ENCODE results near the gene RAPGEF3. TPM values are rescaled to one million over a fixed set of nuclear protein-coding genes. Genes with fewer than 3 reads are reported as not detected.

The RAPGEF3 gene
- total RNA-seq, 1 donor from 2014 or later, result 125 TPM

DNA sequence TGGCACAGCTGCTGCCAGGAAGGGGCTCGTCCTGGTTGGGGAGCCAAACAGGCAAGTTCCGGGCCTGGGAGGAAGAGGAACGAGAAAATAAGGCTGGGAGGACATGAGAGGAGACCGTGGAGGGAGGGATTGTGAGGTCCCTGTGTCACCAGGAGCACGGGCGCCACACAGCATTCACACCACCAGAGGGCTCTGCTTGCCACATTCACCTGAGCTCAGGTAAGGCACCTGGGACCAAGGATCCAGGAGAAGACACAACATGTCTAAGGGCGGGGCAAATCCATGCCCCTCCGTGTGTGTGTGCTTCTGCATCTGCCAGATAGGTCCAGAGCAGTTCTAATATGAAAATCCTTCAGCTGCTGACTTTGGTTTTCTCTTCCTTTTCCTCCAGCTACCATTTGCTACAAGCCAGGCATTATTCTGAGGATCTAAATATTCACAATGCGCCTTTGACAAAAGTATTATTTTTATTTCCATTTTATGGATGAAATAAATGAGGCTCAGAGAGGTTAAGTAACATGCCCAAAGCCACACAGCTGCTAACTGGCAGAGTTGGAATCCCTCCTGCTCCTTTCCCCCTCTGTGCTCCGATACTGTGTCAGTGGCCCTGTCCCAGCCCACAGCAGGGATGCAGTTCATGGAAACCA lies 14.6 kb downstream of the RAPGEF3 start:
- no peak for DNase-seq (ENCODE audit: low read depth)

DNA sequence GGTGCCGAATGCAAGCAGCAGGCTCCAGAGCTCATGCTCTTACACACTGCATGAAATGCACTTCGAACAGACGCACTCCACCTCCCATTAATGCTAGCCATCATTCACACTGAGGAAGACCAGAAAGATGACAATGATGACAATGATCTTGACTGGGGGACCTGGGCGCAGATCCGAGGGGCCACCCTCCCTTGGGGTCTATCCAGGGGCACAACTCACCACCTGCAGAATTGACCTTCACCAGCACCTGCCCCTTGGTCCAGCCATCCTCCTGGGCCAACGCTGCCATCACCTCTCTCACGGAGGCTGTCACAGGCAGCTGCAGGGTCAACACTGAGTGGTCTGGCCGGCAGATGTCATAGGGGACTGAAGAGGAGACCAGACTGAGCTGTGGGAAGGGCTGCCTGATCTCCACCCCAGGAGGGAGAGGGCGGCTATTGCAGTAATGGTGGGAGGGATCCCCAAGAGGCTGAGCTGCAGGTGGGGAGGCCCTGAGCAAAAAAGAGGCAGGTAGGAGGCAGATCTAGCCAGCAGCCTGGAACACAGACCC lies 15.3 kb downstream of the RAPGEF3 start:
- no peak for DNase-seq (ENCODE audit: low read depth)

DNA sequence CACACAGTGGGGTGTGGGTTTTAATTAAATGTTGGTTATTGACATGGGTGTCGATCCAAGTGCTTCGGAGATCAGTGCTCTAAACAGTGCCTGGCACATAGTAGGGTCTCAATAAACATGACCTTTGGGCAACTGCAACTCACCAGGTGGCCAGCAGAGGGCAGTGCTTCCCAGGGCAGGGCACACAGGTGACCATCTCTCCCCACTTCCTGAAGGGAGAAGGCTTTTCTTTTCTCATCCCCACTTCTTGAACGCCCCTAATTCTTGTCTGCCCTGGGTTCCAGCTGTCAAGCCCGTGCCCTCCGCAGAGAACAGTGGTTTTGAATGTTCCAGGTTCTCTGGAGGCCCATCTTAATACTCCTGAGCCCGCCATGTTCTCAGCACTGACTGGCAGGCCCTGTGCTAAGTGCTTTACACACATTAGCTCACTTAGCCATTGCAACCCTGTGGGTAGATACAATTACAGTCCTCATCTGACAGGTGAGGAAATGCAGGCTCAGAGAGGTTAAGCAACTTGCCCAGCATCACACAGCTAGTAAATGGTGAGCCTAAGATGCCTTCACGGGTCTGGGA lies 16.3 kb downstream of the RAPGEF3 start:
- no peak for DNase-seq (ENCODE audit: low read depth)

DNA sequence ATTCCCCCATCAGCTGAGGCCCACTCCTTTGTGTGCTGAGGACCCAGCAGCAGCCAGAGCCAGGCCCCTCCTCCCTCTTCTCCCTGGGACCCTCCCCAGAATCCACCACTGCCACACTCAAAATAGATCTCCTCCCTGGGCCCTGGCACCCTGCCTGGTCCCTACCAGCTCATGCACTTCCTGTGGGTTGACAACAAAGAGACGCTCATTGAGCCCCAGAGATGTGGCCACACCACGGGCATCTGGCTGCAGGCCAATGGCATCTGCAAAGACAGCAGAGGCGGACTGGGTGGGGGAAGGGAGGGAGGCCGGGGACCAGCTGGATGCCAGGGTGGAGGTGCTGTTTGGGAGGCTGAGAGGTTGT lies 17.4 kb downstream of the RAPGEF3 start:
- DNase-seq (ENCODE audit: low read depth), result peak; percentile 78

DNA sequence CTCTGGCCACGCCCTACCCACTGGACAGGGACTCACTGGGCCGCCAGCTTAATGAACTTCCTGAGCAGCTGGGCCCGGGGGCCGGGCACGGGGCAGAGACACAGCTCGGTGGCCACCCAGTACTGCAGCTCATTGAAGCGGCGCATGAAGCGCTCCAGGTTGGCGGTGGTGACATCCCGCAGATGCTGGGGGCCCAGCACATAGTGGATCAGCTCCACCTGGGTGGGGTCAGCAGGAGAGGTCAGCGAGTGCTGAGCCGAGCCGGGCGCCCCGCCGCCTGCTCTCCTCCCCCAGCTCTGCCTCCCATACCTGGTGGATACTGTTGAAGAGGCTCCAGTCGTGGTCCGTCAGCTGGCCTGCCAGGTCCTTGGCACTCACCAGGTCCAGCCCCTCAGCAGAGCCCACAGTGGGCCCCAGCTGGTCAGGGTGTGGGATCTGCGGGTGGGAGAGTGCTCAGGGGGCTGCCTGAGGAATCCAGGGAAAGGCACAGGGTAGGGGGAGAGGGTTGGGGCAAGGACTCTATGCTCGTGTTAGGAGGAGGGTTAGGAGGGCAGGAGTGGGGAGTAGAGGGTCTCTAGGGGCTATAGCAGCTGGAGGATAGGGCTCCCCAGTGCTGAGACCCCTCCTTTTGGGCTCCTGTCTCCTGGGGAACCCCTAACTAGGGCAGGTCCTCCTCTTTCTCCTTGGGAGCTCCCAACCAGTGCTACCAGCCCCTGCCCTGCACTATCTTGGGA lies 17.9 kb downstream of the RAPGEF3 start:
- DNase-seq (ENCODE audit: low read depth), result no peak

DNA sequence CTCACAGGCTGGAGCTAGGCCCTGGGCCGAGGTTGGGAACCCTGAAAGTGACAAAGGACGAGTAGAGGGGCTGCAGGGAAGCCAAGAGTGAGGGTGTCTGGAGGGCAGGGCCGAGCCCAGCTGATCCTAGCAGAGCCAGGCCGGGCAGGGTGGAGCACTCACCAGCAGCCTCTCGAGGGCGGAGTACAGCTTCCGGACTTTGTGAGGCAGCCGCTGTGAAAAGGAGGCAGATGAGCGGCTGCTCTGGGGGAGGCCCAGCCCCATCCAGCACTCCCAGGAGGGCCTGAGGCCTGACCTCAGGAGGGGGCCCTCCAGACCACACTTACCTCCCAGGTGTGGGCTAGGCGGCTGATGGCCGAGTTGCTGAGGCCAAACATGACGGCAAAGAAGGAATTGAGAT lies 18.7 kb downstream of the RAPGEF3 start:
- no peak for DNase-seq (ENCODE audit: low read depth)

DNA sequence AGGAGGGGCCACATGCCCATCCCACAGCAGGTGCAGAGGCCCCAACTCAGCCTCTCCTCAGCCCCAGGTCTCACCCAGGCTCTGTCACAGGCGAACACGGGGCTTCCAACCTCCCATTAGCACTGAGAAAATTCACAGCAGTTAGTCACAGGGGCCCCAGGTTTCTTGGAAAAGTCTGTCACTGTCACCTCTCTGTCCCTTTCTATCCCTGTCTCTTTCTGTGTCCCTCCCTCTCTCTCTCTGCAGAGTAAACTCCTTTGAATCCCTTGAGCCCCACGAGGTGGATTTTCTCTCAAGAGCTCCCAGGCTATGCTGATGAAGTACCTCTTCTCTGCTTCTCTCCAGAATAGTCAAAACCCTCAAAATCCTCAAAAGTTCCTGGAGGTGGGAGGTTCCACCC lies 19.4 kb downstream of the RAPGEF3 start:
- no peak for DNase-seq (ENCODE audit: low read depth)

DNA sequence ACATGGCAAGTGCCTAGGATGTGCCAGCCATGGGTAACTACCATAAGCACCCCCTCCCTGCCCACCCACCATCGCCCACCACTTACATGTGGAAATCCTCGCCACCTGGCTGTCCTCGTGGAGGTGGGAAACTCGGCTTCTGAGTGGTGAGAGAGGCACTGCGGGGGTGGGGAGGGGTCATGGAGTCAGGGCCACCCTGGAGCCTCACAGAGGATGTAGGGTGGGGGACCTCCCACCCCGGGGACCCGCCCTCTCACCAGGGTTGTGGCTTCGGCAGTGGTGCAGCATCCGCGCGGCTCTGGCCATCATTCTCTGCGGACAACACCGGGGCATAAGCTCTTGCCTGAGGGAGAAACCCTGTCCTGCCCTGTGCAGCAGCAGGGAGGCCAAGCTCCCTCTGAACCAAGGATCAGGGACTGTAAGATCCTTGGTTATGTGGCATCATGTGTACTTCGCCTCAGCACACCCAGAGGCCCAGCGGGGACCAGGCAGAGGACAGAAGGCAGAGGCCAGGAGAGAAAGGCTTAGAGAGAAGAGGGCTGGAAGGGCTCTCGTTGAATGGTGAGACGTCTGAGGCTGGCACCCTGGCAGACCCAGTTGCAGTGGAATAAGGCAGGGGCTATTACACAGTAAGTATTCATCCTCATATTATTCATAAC lies 20.6 kb downstream of the RAPGEF3 start:
- no peak for DNase-seq (ENCODE audit: low read depth)

DNA sequence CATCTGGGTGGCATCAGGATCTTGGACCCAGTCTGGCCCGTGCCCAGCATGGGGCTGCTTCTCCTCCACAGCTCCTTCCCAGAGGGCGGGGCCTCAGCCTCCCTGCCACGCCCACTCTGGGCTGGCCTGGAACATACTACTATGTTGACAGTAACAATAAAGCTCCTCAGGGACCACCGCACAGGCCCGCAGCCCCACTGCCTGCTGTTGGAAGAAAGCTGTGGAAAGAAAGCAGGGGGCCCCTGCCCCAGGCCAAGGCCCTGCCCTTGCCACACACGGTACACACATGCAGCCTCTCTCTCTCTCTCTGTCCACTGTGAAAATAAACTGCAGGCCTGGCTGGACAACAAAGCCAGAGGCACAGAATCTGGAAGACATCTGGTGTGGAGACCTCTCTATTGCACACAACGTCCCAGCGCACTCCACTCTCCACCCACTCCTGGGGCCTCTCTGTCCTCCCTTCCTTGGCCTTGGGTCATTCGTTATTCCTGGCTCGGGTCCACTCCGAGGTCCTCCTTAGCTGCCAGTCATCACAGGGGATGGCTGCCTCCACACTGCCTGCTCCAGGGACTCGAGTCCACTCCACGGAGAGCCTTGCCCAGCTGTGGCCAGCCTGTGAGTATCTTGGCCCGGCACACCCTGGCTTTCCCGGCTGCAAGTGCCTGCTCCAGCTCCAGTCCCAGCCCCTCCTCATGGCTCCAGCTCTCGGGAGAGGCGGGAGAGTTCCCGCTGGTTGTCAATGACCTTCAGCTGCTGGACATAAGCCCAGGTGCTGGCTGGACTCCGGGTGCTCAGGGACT lies 21.6 kb downstream of the RAPGEF3 start:
- DNase-seq (ENCODE audit: low read depth), result no peak

DNA sequence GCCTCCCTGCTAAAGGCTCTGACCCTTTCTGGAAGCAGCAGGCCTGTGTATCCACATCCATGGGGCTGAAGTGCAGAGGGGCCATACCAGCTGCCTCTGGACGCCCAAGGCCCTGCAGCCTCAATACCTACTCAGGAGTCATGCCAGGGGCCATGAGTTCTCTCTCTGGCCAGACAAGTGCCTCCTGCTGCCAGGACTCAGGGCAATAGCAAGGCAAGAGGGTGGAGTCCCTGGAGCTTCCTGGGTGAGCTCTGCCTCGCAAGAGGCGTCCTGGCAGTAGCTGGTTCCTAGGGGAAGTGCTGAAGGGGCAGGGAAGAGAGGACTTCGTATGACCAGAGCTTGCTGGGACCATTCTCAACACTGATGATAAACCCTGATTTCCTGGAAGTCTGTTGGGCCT lies 22.5 kb downstream of the RAPGEF3 start:
- DNase-seq (ENCODE audit: low read depth), result no peak

DNA sequence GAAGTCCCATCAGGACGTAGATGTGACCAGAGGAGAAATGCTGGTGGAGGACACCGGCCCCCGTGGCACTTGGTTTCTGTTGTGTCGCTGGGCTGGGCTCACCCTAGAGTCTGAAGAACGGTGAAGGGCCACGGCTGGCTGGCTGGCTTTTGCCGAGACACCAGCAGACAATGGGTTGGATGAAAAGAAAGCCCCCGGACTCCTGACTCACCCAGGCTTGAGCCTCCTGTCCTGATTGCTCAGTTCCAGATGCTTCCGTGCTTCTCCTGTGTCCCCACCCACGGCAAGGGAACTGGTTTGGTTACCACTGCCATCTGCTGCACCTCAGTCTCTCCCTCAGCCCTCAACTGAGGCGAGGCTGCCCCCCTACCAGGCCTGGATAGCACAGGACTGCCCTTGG lies 23.0 kb downstream of the RAPGEF3 start:
- DNase-seq (ENCODE audit: low read depth), result no peak

DNA sequence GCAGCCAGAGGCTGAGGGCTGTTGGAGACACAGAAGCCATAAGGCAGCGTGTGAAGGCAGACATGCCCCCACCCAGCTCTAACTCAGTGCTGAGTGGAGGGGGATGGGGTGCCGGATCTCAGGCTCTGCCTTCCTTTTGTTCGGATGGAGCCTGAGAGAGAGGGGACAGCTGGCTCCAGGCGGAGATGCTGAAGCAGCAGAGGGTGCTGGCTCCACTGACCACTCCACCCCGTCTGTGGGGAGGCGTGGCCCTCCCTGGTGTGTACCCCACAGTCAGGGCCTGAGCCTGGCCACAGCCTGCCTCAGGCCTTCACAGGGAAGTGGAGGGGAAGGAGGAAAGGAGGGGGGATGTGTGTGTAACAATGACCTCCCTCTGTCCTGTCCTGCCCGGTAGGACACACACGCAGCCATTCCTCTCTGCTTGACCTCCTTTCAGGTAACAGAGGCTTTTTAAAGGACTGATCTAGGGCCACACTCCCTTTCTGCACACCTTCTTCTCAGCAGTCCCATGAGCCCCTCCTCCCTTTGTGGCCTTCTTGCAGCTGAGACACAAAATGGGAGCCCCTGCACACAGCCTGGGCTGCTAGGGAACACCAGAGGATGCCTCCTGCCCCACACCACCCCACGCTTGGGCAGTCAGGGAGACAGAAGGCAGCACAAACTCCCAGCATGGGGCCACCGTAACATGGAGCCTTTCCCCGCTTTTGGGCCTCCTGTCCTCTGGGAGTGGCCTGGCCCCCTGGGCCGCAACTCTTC lies 23.8 kb downstream of the RAPGEF3 start:
- no peak for DNase-seq (ENCODE audit: low read depth)

DNA sequence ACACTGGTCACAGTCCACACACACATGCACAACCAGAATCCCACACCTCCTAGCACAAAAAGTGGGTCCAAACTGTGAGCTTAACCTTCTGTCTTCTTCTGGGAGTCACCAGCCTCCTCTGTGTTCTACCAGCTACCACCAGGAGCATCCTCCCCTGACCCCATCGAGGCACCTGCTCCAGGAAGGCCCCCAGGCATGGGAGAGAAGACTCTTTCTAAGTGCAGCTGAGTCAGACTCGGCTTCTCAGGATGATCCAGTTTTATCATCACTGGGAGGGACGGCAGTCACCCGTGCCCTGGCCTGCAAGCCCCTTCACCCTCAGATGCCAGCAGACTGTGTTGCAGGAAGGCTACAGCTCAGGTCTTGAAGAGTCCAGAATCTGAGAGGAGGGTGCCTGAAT lies 25.5 kb downstream of the RAPGEF3 start:
- DNase-seq (ENCODE audit: low read depth), result no peak

DNA sequence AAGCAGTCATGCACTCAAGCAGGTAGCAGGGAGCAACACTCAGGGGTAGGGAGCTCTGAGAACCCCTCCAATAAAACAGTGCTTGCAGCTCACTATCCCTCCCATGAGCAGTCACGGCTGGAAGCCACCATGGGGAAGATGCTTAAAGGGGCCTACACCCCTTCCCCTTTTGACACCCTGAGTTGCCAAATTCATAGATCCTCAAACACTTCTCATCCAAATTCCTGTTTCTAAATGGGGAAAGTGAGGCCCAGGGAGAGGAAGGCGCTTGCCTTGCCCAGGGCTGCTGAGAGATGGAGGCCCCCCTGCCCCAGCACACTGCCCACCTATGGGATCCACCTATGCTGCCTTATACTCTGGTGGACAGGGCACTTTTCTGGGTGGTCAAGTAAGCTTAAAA lies 26.2 kb downstream of the RAPGEF3 start:
- DNase-seq (ENCODE audit: low read depth), result no peak

DNA sequence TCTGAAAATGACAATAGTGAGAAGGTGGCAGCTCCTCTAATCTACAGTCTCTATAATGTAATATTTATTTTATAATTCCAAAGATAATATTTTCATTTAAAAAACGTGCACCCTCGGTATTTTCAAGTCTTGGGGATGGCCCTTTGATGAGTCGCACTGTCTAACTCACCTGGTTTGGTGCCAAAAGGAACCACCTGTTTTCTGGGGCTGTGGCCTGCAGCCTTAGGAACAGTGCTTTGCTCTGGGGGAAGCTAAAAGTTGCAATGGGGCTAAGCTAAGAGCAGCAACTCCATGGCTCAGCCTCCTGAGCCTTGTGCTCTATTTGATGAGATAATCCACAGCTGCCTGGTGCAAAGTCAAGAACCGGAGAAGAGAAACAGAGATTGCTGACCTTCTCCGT lies 27.0 kb downstream of the RAPGEF3 start:
- DNase-seq (ENCODE audit: low read depth), result no peak

DNA sequence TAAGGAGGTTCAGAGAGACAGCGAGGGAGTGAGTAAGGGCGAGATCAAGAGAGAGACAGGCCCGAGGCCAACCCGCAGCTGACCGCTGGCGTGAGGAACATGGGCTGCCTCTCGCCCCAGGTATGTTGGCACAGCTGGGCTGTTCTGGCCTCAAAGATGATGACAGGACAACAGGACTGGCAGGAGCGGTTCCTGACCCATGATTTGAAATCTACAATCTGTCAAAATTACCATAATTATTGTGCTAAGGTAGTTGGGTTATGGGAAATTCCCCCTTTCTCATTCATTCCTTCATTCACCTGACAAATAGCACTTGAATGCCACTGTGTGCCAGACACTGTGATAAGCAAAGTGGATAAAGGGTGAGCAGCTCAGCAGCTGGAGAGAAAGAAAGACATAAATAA lies 28.3 kb downstream of the RAPGEF3 start:
- DNase-seq (ENCODE audit: low read depth), result no peak

DNA sequence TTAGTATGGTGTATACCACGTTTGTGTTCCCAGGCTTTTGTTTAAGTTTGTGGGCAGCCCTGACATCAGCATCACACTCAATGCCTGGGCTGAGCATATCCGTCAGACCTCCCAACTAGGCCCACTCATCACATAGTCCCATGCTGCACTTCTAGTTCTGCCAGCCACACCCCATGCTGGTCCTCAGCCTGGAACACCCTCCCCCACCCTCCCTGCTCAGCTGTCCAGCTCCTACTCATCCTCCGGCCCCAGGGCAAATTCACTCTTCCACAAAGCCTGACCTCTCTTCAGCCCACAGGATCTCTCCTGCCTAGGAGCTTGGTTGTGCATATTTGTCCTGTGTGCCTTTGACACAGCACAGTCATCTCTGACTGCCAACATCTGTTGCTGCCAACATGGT lies 29.4 kb downstream of the RAPGEF3 start:
- no peak for DNase-seq (ENCODE audit: low read depth)

DNA sequence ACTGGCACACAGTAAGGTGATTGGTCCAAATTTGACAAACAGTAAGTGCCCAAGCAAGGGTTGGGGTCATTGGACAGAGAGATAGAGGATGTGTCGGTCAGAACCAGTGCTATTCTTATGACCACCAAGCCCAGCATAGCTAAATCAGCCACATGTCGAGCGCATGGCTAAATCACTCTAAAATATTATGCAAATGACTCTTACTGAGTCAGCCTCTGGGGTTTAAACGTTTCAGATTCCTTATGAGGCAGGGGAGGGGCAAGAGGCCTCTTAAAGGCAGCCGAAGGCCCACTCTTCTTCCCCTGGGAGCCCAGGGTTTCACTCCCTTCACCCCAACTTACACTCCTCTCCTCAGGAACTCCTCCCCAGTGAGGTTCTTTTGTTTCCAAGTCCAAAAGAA lies 32.8 kb downstream of the RAPGEF3 start:
- DNase-seq (ENCODE audit: low read depth), result peak; percentile 50

DNA sequence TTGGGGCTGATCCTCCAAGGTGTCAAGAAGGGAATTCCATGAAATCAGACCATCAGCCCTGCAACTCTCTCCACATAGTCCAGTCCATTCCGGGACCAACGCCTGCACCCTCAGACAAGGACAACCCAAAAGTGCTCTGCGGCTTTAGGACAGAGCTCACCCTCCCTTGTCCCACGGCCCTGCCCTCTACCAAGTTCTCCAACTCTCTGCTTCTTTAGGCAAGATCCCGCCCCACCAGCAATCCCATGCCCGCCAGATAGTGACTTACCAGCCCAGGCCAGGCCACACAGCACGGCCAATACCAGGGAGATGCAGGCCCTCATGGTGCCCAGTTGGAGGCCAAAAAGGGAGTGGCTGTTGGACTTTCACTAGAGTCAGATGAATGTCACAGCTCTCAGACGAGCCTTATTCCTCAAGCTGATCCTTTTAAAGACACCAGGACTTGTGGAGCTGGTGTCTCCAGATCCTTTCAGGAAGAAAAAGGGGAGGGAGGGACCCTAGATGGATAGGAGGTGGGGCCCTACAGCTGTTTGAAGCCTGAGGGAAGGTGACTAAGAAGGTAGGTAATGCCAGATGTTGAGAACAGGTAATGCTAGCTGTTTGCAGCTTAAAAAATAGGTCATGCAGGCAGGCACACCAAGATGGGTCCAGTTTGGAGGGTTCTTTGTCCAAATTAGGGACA lies 33.4 kb downstream of the RAPGEF3 start, which contains the start of gene ENDOU:
ENDOU (minus strand) TSS at position 400 of the 682 bp plus-strand sequence; CDS start at position 323, 77 bp downstream.
- no peak for DNase-seq (ENCODE audit: low read depth)

DNA sequence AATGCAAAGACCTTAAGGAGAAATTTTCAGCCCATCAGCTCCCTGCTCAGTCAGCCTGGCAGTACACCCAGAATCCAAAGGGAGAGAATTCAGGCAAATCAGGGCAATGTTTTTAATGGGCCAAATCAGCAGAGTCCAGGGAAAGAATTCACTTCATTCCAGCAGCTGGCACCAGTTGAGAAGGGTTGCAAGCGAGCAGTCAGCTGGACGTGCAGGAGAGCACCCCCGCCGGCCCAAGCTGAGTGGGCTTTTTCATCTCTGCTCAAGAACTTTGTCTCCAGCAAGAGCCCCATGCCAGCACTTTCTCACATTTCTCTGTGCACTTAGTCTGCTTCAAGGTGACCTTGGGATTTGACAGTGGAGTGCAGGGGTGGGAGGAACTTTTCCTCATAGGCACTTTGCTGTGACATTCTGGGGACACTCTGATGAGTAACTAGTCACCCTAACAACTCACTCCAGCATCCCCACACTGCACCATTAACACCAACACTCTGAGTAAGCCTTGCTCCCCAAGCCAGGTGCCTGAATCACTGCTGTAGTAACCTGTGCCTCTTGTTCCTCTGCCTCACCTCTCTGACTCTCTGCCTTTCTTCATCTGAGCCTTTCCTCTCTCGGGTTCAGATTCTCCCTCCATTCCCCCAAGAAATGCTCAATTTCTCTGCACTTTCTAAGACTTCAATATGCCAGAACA lies 35.6 kb downstream of the RAPGEF3 start:
- DNase-seq (ENCODE audit: low read depth), result no peak
